H1 (cell line): ENCODE measurements around the gene NHLH1. TPM values are rescaled to one million over a fixed set of nuclear protein-coding genes. Genes with fewer than 3 reads are reported as not detected.

Experiments used
- CTCF ChIA-PET: fragments of 300-600 bp; sonication (Branson Sonifier 250); formaldehyde crosslinking; loops from one replicate; lab custom pipeline; 2021; ENCODE audit not compliant: partially characterized antibody; lab: Charles Lee
- POLR2A ChIA-PET: fragments of 300-600 bp; sonication (Branson Sonifier 250); formaldehyde crosslinking; loops from one replicate; lab custom pipeline; 2021; ENCODE audit warnings: inconsistent platforms; ENCODE audit not compliant: partially characterized antibody; lab: Charles Lee
- DNase-seq, 2 experiments: peaks; one replicate each; pipeline versions ENCODE4 v3.0.0 to v3.0.0-alpha.2; 2010 to 2022; ENCODE audit warnings: low spot score in 2 of 2, low read depth in 1 of 2, mixed read lengths in 1 of 2
- FAIRE-seq: peaks from 2 replicates; lab custom pipeline; 2011; peaks lifted over from hg19 to GRCh38; lab: Jason Lieb, UNC
- H2AFZ ChIP-seq: 2 replicates; pipeline ENCODE4 v1.8.1; 2012; ENCODE audit warnings: low read length, inconsistent platforms
- H2AK5ac ChIP-seq: 2 replicates; pipeline ENCODE4 v1.6.1; 2013; ENCODE audit warnings: low read depth, low read length
- H2BK120ac ChIP-seq: replicated peaks from 2 replicates; pipeline ENCODE3; 2013; ENCODE audit warnings: low read depth, low read length, inconsistent platforms
- H2BK12ac ChIP-seq: 2 replicates; pipeline ENCODE4 v1.6.1; 2013; ENCODE audit warnings: low read depth, low read length
- H2BK15ac ChIP-seq: 2 replicates; pipeline ENCODE4 v1.6.1; 2013; ENCODE audit warnings: low read length
- H2BK20ac ChIP-seq: 2 replicates; pipeline ENCODE4 v1.6.1; 2013; ENCODE audit warnings: low read length
- H2BK5ac ChIP-seq: 2 replicates; pipeline ENCODE4 v1.6.1; 2013; ENCODE audit warnings: low read depth, low read length
- H3K14ac ChIP-seq: 2 replicates; pipeline ENCODE4 v1.6.1; 2013; ENCODE audit warnings: inconsistent platforms; ENCODE audit not compliant: insufficient read length
- H3K18ac ChIP-seq: 2 replicates; pipeline ENCODE4 v1.6.1; 2013; ENCODE audit warnings: low read length; ENCODE audit errors: extremely low read depth
- H3K23ac ChIP-seq: 2 replicates; pipeline ENCODE4 v1.6.1; 2013; ENCODE audit warnings: inconsistent platforms; ENCODE audit not compliant: insufficient read length
- H3K23me2 ChIP-seq: 2 replicates; pipeline ENCODE4 v1.6.1; 2013; ENCODE audit warnings: low read depth, low read length
- H3K27ac ChIP-seq: 2 replicates; pipeline ENCODE4 v1.6.1; 2011; ENCODE audit warnings: low read depth, low read length, inconsistent platforms
- H3K27me3 ChIP-seq, 4 experiments: replicated peaks in 1 of 4; 1 replicate in 1 of 4; 2 replicates in 3 of 4; pipeline versions ENCODE4 v1.6.1 to v1.8.1; 2011 to 2013; ENCODE audit warnings: low read length in 3 of 4, mild to moderate bottlenecking in 3 of 4, inconsistent platforms in 2 of 4, mixed read lengths in 2 of 4, moderate library complexity in 1 of 4; ENCODE audit not compliant: control insufficient read depth in 3 of 4, insufficient read depth in 3 of 4; ENCODE audit errors: extremely low read depth in 1 of 4
- H3K36me3 ChIP-seq, 4 experiments: 2 replicates each; pipeline versions ENCODE4 v1.6.1 to v1.8.1; 2011 to 2013; ENCODE audit warnings: mild to moderate bottlenecking in 4 of 4, low read length in 3 of 4, moderate library complexity in 2 of 4, control low read depth in 1 of 4, inconsistent platforms in 1 of 4; ENCODE audit not compliant: insufficient read depth in 4 of 4, control insufficient read depth in 2 of 4
- H3K4ac ChIP-seq: replicated peaks from 2 replicates; pipeline ENCODE3; 2013; ENCODE audit warnings: low read length, low read depth, mixed read lengths, inconsistent platforms; ENCODE audit not compliant: insufficient read length
- H3K4me1 ChIP-seq, 4 experiments: replicated peaks in 1 of 4; 1 replicate in 1 of 4; 2 replicates in 3 of 4; pipeline versions ENCODE4 v1.6.1 to v1.8.1; 2011 to 2013; ENCODE audit warnings: low read length in 3 of 4, inconsistent platforms in 2 of 4, mixed read lengths in 1 of 4; ENCODE audit not compliant: insufficient read depth in 4 of 4, control insufficient read depth in 3 of 4
- H3K4me2 ChIP-seq, 2 experiments: 2 replicates each; pipeline versions ENCODE4 v1.6.1 to v1.8.1; 2011 to 2013; ENCODE audit warnings: low read depth in 2 of 2, low read length in 2 of 2, control low read depth in 1 of 2, inconsistent platforms in 1 of 2, mild to moderate bottlenecking in 1 of 2; ENCODE audit not compliant: insufficient read depth in 1 of 2
- H3K4me3 ChIP-seq, 4 experiments: fragments of 200-600, 300-600 bp in 1 of 4; sonication (generic), shearing (Covaris generic), sonication (Bioruptor Twin) in 1 of 4; 2 replicates each; pipeline versions ENCODE4 v1.5.1 to v1.8.1; 2011 to 2016; ENCODE audit warnings: low read length in 4 of 4, low read depth in 3 of 4, control low read depth in 2 of 4, inconsistent platforms in 2 of 4, mild to moderate bottlenecking in 2 of 4, mixed read lengths in 1 of 4, moderate library complexity in 1 of 4; ENCODE audit not compliant: insufficient read depth in 2 of 4; ENCODE audit errors: extremely low read depth in 1 of 4
- H3K56ac ChIP-seq: replicated peaks from 2 replicates; pipeline ENCODE3; 2013; ENCODE audit warnings: low read depth, mild to moderate bottlenecking, mixed read lengths, low read length, inconsistent platforms; ENCODE audit not compliant: insufficient read length
- H3K79me1 ChIP-seq: 2 replicates; pipeline ENCODE4 v1.6.1; 2013; ENCODE audit warnings: low read depth, low read length, control low read depth
- H3K79me2 ChIP-seq, 2 experiments: 2 replicates each; pipeline versions ENCODE4 v1.6.1 to v1.8.1; 2012 to 2013; ENCODE audit warnings: low read length in 2 of 2, mild to moderate bottlenecking in 2 of 2, inconsistent platforms in 1 of 2; ENCODE audit not compliant: insufficient read depth in 2 of 2, control insufficient read depth in 1 of 2
- H3K9ac ChIP-seq, 4 experiments: replicated peaks in 1 of 4; 1 replicate in 1 of 4; 2 replicates in 3 of 4; pipeline versions ENCODE4 v1.6.1 to v1.8.1; 2011 to 2013; ENCODE audit warnings: low read depth in 3 of 4, low read length in 3 of 4, control low read depth in 2 of 4, mild to moderate bottlenecking in 2 of 4, moderate library complexity in 2 of 4, inconsistent platforms in 1 of 4; ENCODE audit errors: extremely low read depth in 1 of 4
- H3K9me3 ChIP-seq, 2 experiments: 2 replicates each; pipeline versions ENCODE4 v1.6.1 to v1.8.1; 2012 to 2013; ENCODE audit warnings: mild to moderate bottlenecking in 2 of 2, moderate library complexity in 2 of 2, control low read depth in 1 of 2, inconsistent platforms in 1 of 2, low read depth in 1 of 2, low read length in 1 of 2, mixed read lengths in 1 of 2; ENCODE audit not compliant: insufficient read depth in 2 of 2
- H4K20me1 ChIP-seq, 2 experiments: replicated peaks in 1 of 2; 2 replicates each; pipeline versions ENCODE3 to v1.8.1; 2011 to 2013; ENCODE audit warnings: inconsistent platforms in 2 of 2, low read length in 2 of 2, mild to moderate bottlenecking in 1 of 2; ENCODE audit not compliant: insufficient read depth in 2 of 2, control insufficient read depth in 1 of 2
- H4K5ac ChIP-seq: 2 replicates; pipeline ENCODE4 v1.6.1; 2013; ENCODE audit warnings: low read length, low read depth, mixed read lengths, inconsistent platforms; ENCODE audit not compliant: insufficient read length
- H4K8ac ChIP-seq: 2 replicates; pipeline ENCODE4 v1.8.0; 2013; ENCODE audit warnings: mild to moderate bottlenecking, moderate library complexity, low read length, inconsistent platforms; ENCODE audit not compliant: insufficient read depth; ENCODE audit errors: extremely low read depth
- H4K91ac ChIP-seq: replicated peaks from 2 replicates; pipeline ENCODE3; 2013; ENCODE audit warnings: low read length, mixed read lengths, inconsistent platforms; ENCODE audit not compliant: insufficient read length
- ATF2 ChIP-seq: IDR thresholded peaks from 2 replicates; pipeline ENCODE4 v1.6.1; 2012; ENCODE audit warnings: low read length, inconsistent platforms
- CHD2 ChIP-seq: IDR thresholded peaks from 2 replicates; pipeline ENCODE4 v1.6.1; 2012; ENCODE audit warnings: low read length, improper control_type of control experiment
- EZH2 ChIP-seq: fragments of 200-600 bp; sonication (generic); IDR thresholded peaks from 2 replicates; pipeline ENCODE4 v1.7.1; 2012; ENCODE audit warnings: low read depth, mild to moderate bottlenecking, moderate library complexity, low read length, inconsistent platforms; ENCODE audit not compliant: severe bottlenecking
- JUND ChIP-seq: IDR thresholded peaks from 2 replicates; pipeline ENCODE4 v1.6.1; 2011; ENCODE audit warnings: mild to moderate bottlenecking, improper control_type of control experiment, low read length
- KDM1A ChIP-seq: fragments of 200-600, 300-600 bp; sonication (generic); IDR thresholded peaks from 2 replicates; pipeline ENCODE4 v1.7.1; 2016; ENCODE audit warnings: mild to moderate bottlenecking, low read length, borderline replicate concordance
- MAFK ChIP-seq: IDR thresholded peaks from 2 replicates; pipeline ENCODE4 v1.6.1; 2012; ENCODE audit warnings: low read depth, mild to moderate bottlenecking, improper control_type of control experiment, low read length
- NANOG ChIP-seq: IDR thresholded peaks from 2 replicates; pipeline ENCODE4 v1.6.1; 2011; ENCODE audit warnings: low read length, low read depth, mild to moderate bottlenecking, inconsistent platforms; ENCODE audit not compliant: insufficient read depth, poor library complexity, severe bottlenecking
- NRF1 ChIP-seq: IDR thresholded peaks from 2 replicates; pipeline ENCODE4 v1.6.1; 2011; ENCODE audit warnings: mild to moderate bottlenecking, low read depth, low read length, improper control_type of control experiment
- POLR2AphosphoS5 ChIP-seq: IDR thresholded peaks from 2 replicates; pipeline ENCODE4 v1.6.1; 2011; ENCODE audit warnings: low read depth, low read length
- RAD21 ChIP-seq, 2 experiments: IDR thresholded peaks in 1 of 2; conservative IDR thresholded peaks in 1 of 2; 2 replicates each; pipeline ENCODE4 v1.6.1; 2011; ENCODE audit warnings: low read depth in 2 of 2, low read length in 2 of 2, improper control_type of control experiment in 1 of 2, inconsistent platforms in 1 of 2, mild to moderate bottlenecking in 1 of 2, moderate library complexity in 1 of 2
- SUZ12 ChIP-seq: fragments of 200-600 bp; sonication (generic); IDR thresholded peaks from 2 replicates; pipeline ENCODE4 v1.6.1; 2012; ENCODE audit warnings: mild to moderate bottlenecking, inconsistent platforms, low read length, moderate library complexity, mixed read lengths
- TAF1 ChIP-seq: IDR thresholded peaks from 2 replicates; pipeline ENCODE4 v1.6.1; 2011; ENCODE audit warnings: mild to moderate bottlenecking, low read depth, low read length
- WGBS, 2 experiments: shearing (Covaris generic) in 1 of 2; methylation state at CpG; one replicate each; pipeline versions ENCODE4 v1.1.6 to v1.1.7; 2013 to 2015; ENCODE audit warnings: low lambda C conversion rate in 2 of 2, mixed read lengths in 2 of 2, inconsistent platforms in 1 of 2, low coverage in 1 of 2, missing lambda C conversion rate in 1 of 2; ENCODE audit not compliant: insufficient replicate concordance in 2 of 2, insufficient coverage in 1 of 2, insufficient read length in 1 of 2; ENCODE audit errors: extremely low coverage in 1 of 2, missing lambda C conversion rate in 1 of 2; 5-methylcytosine and 5-hydroxymethylcytosine counted together
- polyA plus RNA-seq, 7 experiments: library from polyadenylated mRNA; depleted of rRNA in 3 of 7; stranded (reverse) in 5 of 7; unstranded in 2 of 7; fragments of >200 nt in 5 of 7; fragments of 200-250 nt in 2 of 7; gene quantifications; 1 replicate in 5 of 7; 2 replicates in 1 of 7; 4 replicates in 1 of 7; pipeline versions ENCODE4 v1.2.1 to v1.2.3, GENCODE V29; 2011 to 2013; ENCODE audit warnings: missing spikeins in 2 of 7, mixed read lengths in 2 of 7
- total RNA-seq: library from RNA; stranded (reverse); fragmentation: NEBNext Ultra II Directional; extraction: Animal tissue kit (Norgen Biotek cat#: 25700); gene quantifications from 2 replicates; pipeline ENCODE4 v1.2.1, GENCODE V29; 2021

Gene NHLH1
- total and polyA plus RNA-seq, 2 of the 8 experiments (the other 6 are each of a cell fraction or from before 2014, with no cell fraction given) = 0.39 to 0.91 TPM

DNA sequence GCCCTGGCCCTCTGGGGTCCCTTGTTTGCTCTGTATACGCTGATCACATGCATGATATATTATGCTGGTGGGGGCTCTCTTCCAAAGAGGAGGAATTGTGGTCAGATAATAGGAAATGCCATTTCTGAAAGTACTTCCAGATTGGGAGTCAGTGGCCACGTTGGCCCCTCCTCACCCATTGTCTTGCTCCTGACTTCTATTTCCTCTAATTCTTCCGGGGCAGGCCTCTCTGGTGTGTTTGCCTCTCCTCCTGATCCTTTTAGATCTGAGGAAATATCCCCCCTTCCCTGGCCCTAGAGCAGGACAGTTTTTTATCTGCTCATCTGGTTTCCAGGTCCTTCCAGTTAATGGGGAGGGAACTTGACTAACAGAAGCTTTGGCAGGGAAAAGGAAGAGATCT lies 36.4 kb downstream of the NHLH1 start:
- H2BK120ac ChIP-seq = no peak overlapping the region
- no peak overlapping the region for H3K23ac ChIP-seq
- no peak overlapping the region for H4K91ac ChIP-seq
- DNase-seq (no peak), FAIRE-seq (no peak)
- H3K79me1 ChIP-seq = peaks cover 26% of the 10 kb centered on the region
- H4K5ac ChIP-seq = no peak overlapping the region
- peaks cover 21 to 73% of the 10 kb centered on the region in 2 experiments for H3K79me2 ChIP-seq
- no peak overlapping the region for H2AFZ ChIP-seq
- H2BK20ac ChIP-seq = no peak overlapping the region
- H3K23me2 ChIP-seq = peaks cover 10% of the 10 kb centered on the region
- H3K9ac ChIP-seq = no peak overlapping the region
- H3K4me2 ChIP-seq = peak overlapping the region; percentile 98; a peak in 3 of 4 replicates
- no peaks in the 10 kb centered on the region for H3K27me3 ChIP-seq
- H3K9me3 ChIP-seq = no peaks in the 10 kb centered on the region
- H3K18ac ChIP-seq = no peak overlapping the region
- no peak overlapping the region for H2AK5ac ChIP-seq
- no peak overlapping the region for H2BK12ac ChIP-seq
- no peak overlapping the region for H3K56ac ChIP-seq
- no peak overlapping the region for H4K8ac ChIP-seq
- peaks cover 2 to 15% of the 10 kb centered on the region in 2 experiments for H4K20me1 ChIP-seq
- no peak overlapping the region for H2BK5ac ChIP-seq
- H2BK15ac ChIP-seq = no peak overlapping the region
- H3K27ac ChIP-seq = 0 out of 2 replicates have a peak overlapping the region, but pooled peaks have one; percentile 6
- H3K4me3 ChIP-seq = 0 out of 8 replicates have a peak overlapping the region, but pooled peaks of 1 of the 4 experiments have one; percentile 90
- POLR2A ChIA-PET = interaction anchor here (1.4 kb wide), 1 partner anchor 12 kb away, joined by 4 read pairs; no protein-coding TSS in a partner anchor
- H3K4ac ChIP-seq = no peak overlapping the region
- 72% methylated on average over 3 of the region's 3 CpGs; no CpG with 5 or more reads in 1 of the 2 experiments for WGBS, 2 experiments
- CTCF ChIA-PET = interaction anchor here (0.5 to 1.4 kb wide), 3 partner anchors 11 to 241 kb away, joined by 3 to 4 read pairs (median 3); no protein-coding TSS in a partner anchor
- H3K14ac ChIP-seq = no peak overlapping the region
- H3K4me1 ChIP-seq = peaks cover 16 to 45% (median 32%) of the 10 kb centered on the region in 4 experiments
- no peaks in the 10 kb centered on the region for H3K36me3 ChIP-seq
- TF ChIP-seq TAF1 = no peak
- no peak for TF ChIP-seq JUND
- no peak for TF ChIP-seq ATF2
- TF ChIP-seq MAFK = no peak
- TF ChIP-seq EZH2 = no peak
- TF ChIP-seq CHD2 = no peak
- TF ChIP-seq POLR2AphosphoS5 = no peak
- TF ChIP-seq SUZ12 = no peak
- TF ChIP-seq KDM1A = no peak
- TF ChIP-seq NANOG = no peak
- TF ChIP-seq NRF1 = no peak
- TF ChIP-seq RAD21 (IDR thresholded peaks at IDR 0.05 in 1 of 2, conservative IDR thresholded peaks at IDR 0.05 in 1 of 2; ENCODE audit: low read depth in 2 of 2, low read length in 2 of 2) = no peak
